A673 (cell line): ENCODE results near the gene SCYGR3.

ENCODE experiments used
- CTCF ChIP-seq: fragments of 300-800, 200-600 bp; sonication (generic); conservative IDR thresholded peaks from 2 replicates; pipeline ENCODE4 v1.5.1; 2017; ENCODE audit warnings: low read depth, mild to moderate bottlenecking, antibody characterized with exemption, low read length, moderate library complexity, mixed read lengths
- EZH2 ChIP-seq: fragments of 200-600 bp; sonication (generic); IDR thresholded peaks from 2 replicates; pipeline ENCODE4 v1.6.1; 2017; ENCODE audit warnings: borderline replicate concordance, low read depth, mild to moderate bottlenecking, mixed read lengths, antibody characterized with exemption, low read length; ENCODE audit not compliant: poor library complexity, severe bottlenecking

GRCh38 chr2:227626580-227627151 lies 12.0 kb upstream of the SCYGR3 start:
- TF ChIP-seq EZH2 (no peak), CTCF (no peak)
